HepG2 (cell line): ENCODE measurements around the gene ZNF468. TPM values are rescaled to one million over a fixed set of nuclear protein-coding genes. Genes with fewer than 3 reads are reported as not detected.
"Not testable (repeated sequence)": the region's sequence is repeated elsewhere in the genome, so short reads cannot be mapped to it uniquely, and the experiment has no call there.

Source experiments
- ATAC-seq: fragments of 200-7000 bp; cut with Tn5 transposase; 3 replicates; pipeline ENCODE4 v1.9.1; 2020; ENCODE audit warnings: mild to moderate bottlenecking, moderate library complexity
- BruUV-seq: library from RNA; stranded (reverse); fragments of 400-500 nt; replicated peaks from 2 replicates; lab custom pipeline; 2021; lab: Mats Ljungman, UMichigan
- CTCF ChIA-PET: fragments of 300-600 bp; formaldehyde crosslinking; extraction: SDS; loops from one replicate; lab custom pipeline; 2021; ENCODE audit warnings: low total read pairs, inconsistent platforms, low intra/inter-chr PET ratio; lab: Yijun Ruan, JAX
- POLR2A ChIA-PET: fragments of 350-600 bp; sonication (Branson Sonifier 250); formaldehyde crosslinking; loops from one replicate; lab custom pipeline; 2020; ENCODE audit warnings: antibody characterized with exemption, inconsistent platforms; lab: Yijun Ruan, JAX
- DNase-seq: peaks from one replicate; pipeline ENCODE4 v3.0.0-alpha.2; 2015; ENCODE audit warnings: low spot score
- FAIRE-seq: peaks from 3 replicates; lab custom pipeline; 2011; peaks lifted over from hg19 to GRCh38; lab: Jason Lieb, UNC
- H2AFZ ChIP-seq: one replicate; pipeline ENCODE4 v1.6.1; 2011; ENCODE audit warnings: low read length, inconsistent platforms
- H3K27ac ChIP-seq: fragments of 300-600 bp; 3 replicates; pipeline ENCODE4 v1.8.0; 2011; ENCODE audit warnings: mixed run types, mild to moderate bottlenecking, mixed read lengths, low read length, inconsistent platforms; ENCODE audit not compliant: insufficient read depth; ENCODE audit errors: extremely low read length
- H3K27me3 ChIP-seq, 2 experiments: fragments of 200-600 bp in 1 of 2; 2 replicates in 1 of 2; 3 replicates in 1 of 2; pipeline versions ENCODE4 v1.6.0 to v1.8.0; 2011; ENCODE audit warnings: low read length in 2 of 2, mild to moderate bottlenecking in 2 of 2, moderate library complexity in 2 of 2, inconsistent platforms in 1 of 2; ENCODE audit not compliant: insufficient read depth in 2 of 2, control insufficient read depth in 1 of 2
- H3K36me3 ChIP-seq, 2 experiments: fragments of 200-600 bp in 1 of 2; replicated peaks in 1 of 2; 2 replicates in 1 of 2; 3 replicates in 1 of 2; pipeline versions ENCODE4 v1.5.1 to v1.8.0; 2011; ENCODE audit warnings: low read length in 2 of 2, inconsistent platforms in 1 of 2; ENCODE audit not compliant: insufficient read depth in 2 of 2, control insufficient read depth in 1 of 2
- H3K4me1 ChIP-seq: 2 replicates; pipeline ENCODE4 v1.5.1; 2012; ENCODE audit warnings: low read length, inconsistent platforms; ENCODE audit not compliant: insufficient read depth
- H3K4me2 ChIP-seq: 2 replicates; pipeline ENCODE4 v1.6.0; 2011; ENCODE audit warnings: low read depth, low read length, inconsistent platforms
- H3K4me3 ChIP-seq, 3 experiments: fragments of 200-600 bp in 1 of 3; sonication (generic), shearing (Covaris generic) in 1 of 3; replicated peaks in 1 of 3; 2 replicates each; pipeline ENCODE4 v1.5.1; 2011 to 2016; ENCODE audit warnings: low read length in 3 of 3, inconsistent platforms in 2 of 3, low read depth in 2 of 3, mild to moderate bottlenecking in 2 of 3, control low read depth in 1 of 3, mixed read lengths in 1 of 3; ENCODE audit not compliant: insufficient read depth in 1 of 3
- H3K79me2 ChIP-seq: one replicate; pipeline ENCODE4 v1.6.1; 2011; ENCODE audit warnings: low read length, inconsistent platforms; ENCODE audit not compliant: insufficient read depth
- H3K9ac ChIP-seq: 2 replicates; pipeline ENCODE4 v1.6.0; 2011; ENCODE audit warnings: mild to moderate bottlenecking, low read depth, low read length, inconsistent platforms; ENCODE audit not compliant: insufficient read depth
- H3K9me3 ChIP-seq: 2 replicates; pipeline ENCODE4 v1.5.1; 2012; ENCODE audit warnings: mild to moderate bottlenecking, low read length
- H4K20me1 ChIP-seq: 2 replicates; pipeline ENCODE4 v1.6.0; 2011; ENCODE audit warnings: inconsistent platforms, mild to moderate bottlenecking, low read length, moderate library complexity; ENCODE audit not compliant: insufficient read depth
- ZBED4 ChIP-seq: sonication (generic); formaldehyde crosslinking; IDR thresholded peaks from 2 replicates; pipeline ENCODE4 v1.4.0; 2020; ENCODE audit warnings: missing genetic modification reagents, borderline replicate concordance
- ZNF121 ChIP-seq: sonication (generic); formaldehyde crosslinking; IDR thresholded peaks from 2 replicates; pipeline ENCODE4 v1.5.0; 2020; ENCODE audit warnings: mild to moderate bottlenecking, missing genetic modification reagents
- ZNF333 ChIP-seq: sonication (generic); formaldehyde crosslinking; IDR thresholded peaks from 2 replicates; pipeline ENCODE4 v1.4.0; 2020; ENCODE audit warnings: mild to moderate bottlenecking, missing genetic modification reagents, borderline replicate concordance
- ZZZ3 ChIP-seq: sonication (generic); formaldehyde crosslinking; IDR thresholded peaks from 2 replicates; pipeline ENCODE4 v1.4.0; 2020; ENCODE audit warnings: missing genetic modification reagents, mild to moderate bottlenecking, borderline replicate concordance
- WGBS: methylation state at CpG from one replicate; pipeline ENCODE4 v1.1.6; 2017; ENCODE audit warnings: low lambda C conversion rate; 5-methylcytosine and 5-hydroxymethylcytosine counted together
- in situ Hi-C: cut with HindIII; loops from 2 replicates; pipeline ENCODE4 v1.10.0; 2017; ENCODE audit warnings: low pct_unique_long_range_greater_than_20kb; ENCODE audit not compliant: extremely low pct_ligation_motif_present
- intact Hi-C: fragments of 100-400 bp; cut with micrococcal nuclease; formaldehyde crosslinking; loops from one replicate; pipeline ENCODE4 v1.10.0; 2022; ENCODE audit not compliant: unreplicated experiment
- polyA plus RNA-seq, 8 experiments: library from polyadenylated mRNA; depleted of rRNA in 3 of 8; stranded (reverse) in 7 of 8; unstranded in 1 of 8; fragments of >200 nt; fragmentation: Illumina TruSeq in 4 of 8; extraction: Trizol in 4 of 8; gene quantifications; 2 replicates each; pipeline versions ENCODE4 v1.2.1 to v1.2.3, GENCODE V29; 2011 to 2016; ENCODE audit warnings: low read depth in 4 of 8, missing spikeins in 1 of 8, mixed read lengths in 1 of 8; ENCODE audit not compliant: insufficient read depth in 1 of 8
- total RNA-seq, 5 experiments: library from RNA; depleted of rRNA; stranded (reverse); fragments of >200 nt; fragmentation: Illumina TruSeq; extraction: Trizol; gene quantifications; 2 replicates each; pipeline ENCODE4 v1.2.3, GENCODE V29; 2016; ENCODE audit warnings: low read depth in 1 of 5
- TF ChIP-seq, protein P1 (sequence below): sonication (generic); formaldehyde crosslinking; IDR thresholded peaks from 2 replicates; pipeline ENCODE4 v1.4.0; 2020; ENCODE audit warnings: mild to moderate bottlenecking, missing genetic modification reagents

The ZNF468 gene
- total and polyA plus RNA-seq, 2 of the 13 experiments (the other 11 are each of a cell fraction or from before 2014, with no cell fraction given) = 8.0 to 19.7 TPM

DNA sequence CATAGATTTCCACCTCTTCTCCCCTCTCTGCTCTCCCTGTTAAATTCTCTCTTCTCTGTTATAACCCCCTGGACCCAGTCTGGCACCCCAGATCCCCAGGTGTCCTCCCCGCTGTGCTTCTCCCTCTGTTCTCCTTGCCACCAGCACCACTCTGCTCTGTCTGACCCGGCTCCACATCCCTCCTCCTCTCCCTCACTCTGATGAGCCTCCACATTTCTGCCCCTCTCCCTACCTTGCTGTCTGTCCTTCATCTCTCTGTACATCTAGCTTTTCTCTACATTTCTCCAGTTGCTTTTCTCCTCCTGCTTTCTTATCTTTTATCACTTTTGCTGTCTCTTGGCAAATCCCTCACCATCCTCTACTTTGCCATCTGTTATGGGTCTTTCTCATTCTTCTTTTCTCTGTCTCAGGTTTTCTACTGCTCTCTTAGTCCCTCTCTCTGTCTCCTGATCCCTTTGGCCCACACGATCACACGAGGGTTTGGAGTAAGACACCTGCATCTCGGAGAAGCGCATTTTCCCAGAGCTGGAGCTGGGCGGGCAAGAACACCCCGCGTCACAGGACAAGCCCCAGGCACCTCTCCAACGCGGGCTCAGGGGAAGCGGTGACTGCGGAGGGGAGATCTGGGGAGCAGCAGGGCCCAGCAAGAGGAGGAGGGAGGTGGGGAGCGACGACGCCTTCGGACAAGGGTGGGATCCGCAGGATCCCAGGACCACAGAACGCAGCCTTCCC is 36.8 kb downstream of the ZNF468 start:
- H3K4me1 ChIP-seq, H3K36me3 ChIP-seq, H4K20me1 ChIP-seq, POLR2A ChIA-PET, FAIRE-seq, intact Hi-C loops, in situ Hi-C loops, H3K27me3 ChIP-seq, DNase-seq, H3K79me2 ChIP-seq, H3K9me3 ChIP-seq, CTCF ChIA-PET, H2AFZ ChIP-seq, H3K27ac ChIP-seq: not testable (repeated sequence)
- BruUV-seq = TSS peak; percentile 69
- ATAC-seq = peak; percentile 72
- 39% methylated on average over 19 of the region's 19 CpGs for WGBS
- Histone ChIP-seq H3K4me2 (peak overlapping the region; percentile 47), H3K4me3 (peak overlapping the region; percentile 44 to 66 (median 59); a peak in 5 of 6 replicates), H3K9ac (peak overlapping the region; percentile 39; the same call in 1 of the 2 replicates)

- no peaks in the 10 kb centered on the region for H3K79me2 ChIP-seq
- no peaks in the 10 kb centered on the region for H3K27me3 ChIP-seq
- H4K20me1 ChIP-seq = no peaks in the 10 kb centered on the region
- 85% methylated on average over 27 of the region's 32 CpGs for WGBS
- POLR2A ChIA-PET = no interaction called here
- H3K4me2 ChIP-seq = no peak overlapping the region
- ATAC-seq (no peak), DNase-seq (no peak), FAIRE-seq (no peak)
- CTCF ChIA-PET = no interaction called here
- H3K4me1 ChIP-seq = no peaks in the 10 kb centered on the region
- H3K9ac ChIP-seq = no peak overlapping the region
- no peak overlapping the region for H3K27ac ChIP-seq
- intact Hi-C loops (no loop called here), in situ Hi-C loops (no loop called here)
- no peak overlapping the region for H2AFZ ChIP-seq
- H3K36me3 ChIP-seq = no peaks in the 10 kb centered on the region
- H3K9me3 ChIP-seq = peaks cover 17% of the 10 kb centered on the region; the same call in 1 of the 2 replicates
- no TSS peak for BruUV-seq
- no peak overlapping the region for H3K4me3 ChIP-seq
- TF ChIP-seq ZBED4 (CRISPR knock-in tag) = no peak
- TF ChIP-seq, protein P1, sequence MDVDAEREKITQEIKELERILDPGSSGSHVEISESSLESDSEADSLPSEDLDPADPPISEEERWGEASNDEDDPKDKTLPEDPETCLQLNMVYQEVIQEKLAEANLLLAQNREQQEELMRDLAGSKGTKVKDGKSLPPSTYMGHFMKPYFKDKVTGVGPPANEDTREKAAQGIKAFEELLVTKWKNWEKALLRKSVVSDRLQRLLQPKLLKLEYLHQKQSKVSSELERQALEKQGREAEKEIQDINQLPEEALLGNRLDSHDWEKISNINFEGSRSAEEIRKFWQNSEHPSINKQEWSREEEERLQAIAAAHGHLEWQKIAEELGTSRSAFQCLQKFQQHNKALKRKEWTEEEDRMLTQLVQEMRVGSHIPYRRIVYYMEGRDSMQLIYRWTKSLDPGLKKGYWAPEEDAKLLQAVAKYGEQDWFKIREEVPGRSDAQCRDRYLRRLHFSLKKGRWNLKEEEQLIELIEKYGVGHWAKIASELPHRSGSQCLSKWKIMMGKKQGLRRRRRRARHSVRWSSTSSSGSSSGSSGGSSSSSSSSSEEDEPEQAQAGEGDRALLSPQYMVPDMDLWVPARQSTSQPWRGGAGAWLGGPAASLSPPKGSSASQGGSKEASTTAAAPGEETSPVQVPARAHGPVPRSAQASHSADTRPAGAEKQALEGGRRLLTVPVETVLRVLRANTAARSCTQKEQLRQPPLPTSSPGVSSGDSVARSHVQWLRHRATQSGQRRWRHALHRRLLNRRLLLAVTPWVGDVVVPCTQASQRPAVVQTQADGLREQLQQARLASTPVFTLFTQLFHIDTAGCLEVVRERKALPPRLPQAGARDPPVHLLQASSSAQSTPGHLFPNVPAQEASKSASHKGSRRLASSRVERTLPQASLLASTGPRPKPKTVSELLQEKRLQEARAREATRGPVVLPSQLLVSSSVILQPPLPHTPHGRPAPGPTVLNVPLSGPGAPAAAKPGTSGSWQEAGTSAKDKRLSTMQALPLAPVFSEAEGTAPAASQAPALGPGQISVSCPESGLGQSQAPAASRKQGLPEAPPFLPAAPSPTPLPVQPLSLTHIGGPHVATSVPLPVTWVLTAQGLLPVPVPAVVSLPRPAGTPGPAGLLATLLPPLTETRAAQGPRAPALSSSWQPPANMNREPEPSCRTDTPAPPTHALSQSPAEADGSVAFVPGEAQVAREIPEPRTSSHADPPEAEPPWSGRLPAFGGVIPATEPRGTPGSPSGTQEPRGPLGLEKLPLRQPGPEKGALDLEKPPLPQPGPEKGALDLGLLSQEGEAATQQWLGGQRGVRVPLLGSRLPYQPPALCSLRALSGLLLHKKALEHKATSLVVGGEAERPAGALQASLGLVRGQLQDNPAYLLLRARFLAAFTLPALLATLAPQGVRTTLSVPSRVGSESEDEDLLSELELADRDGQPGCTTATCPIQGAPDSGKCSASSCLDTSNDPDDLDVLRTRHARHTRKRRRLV (CRISPR knock-in tag) = no peak
- no peak for TF ChIP-seq ZZZ3 (CRISPR knock-in tag)
- TF ChIP-seq ZNF333 = no peak
- TF ChIP-seq ZNF121 = no peak
Observed at GRCh38 chr19:52809801-52810200, 47.6 kb downstream of the ZNF468 start.
